MM.1S (cell line): ENCODE measurements around the gene KDM2A.

Source experiments
- DNase-seq: peaks from one replicate; pipeline ENCODE4 v3.0.0-alpha.2; 2015
- H2AFZ ChIP-seq: fragments of 300-600 bp; sonication (generic); 2 replicates; pipeline ENCODE4 v1.6.0; 2016; ENCODE audit warnings: antibody characterized with exemption, low read length
- H3F3A ChIP-seq: fragments of 300-600 bp; sonication (generic); 2 replicates; pipeline ENCODE4 v1.6.1; 2016; ENCODE audit warnings: mild to moderate bottlenecking, antibody characterized with exemption, low read length, moderate library complexity, mixed read lengths; ENCODE audit not compliant: insufficient read depth
- H3K27ac ChIP-seq: fragments of 300-600 bp; sonication (generic); 2 replicates; pipeline ENCODE4 v1.5.1; 2016; ENCODE audit warnings: mild to moderate bottlenecking, low read length
- H3K27me3 ChIP-seq: fragments of 300-600 bp; sonication (generic); replicated peaks from 2 replicates; pipeline ENCODE4 v1.6.0; 2016; ENCODE audit warnings: low read length; ENCODE audit not compliant: insufficient read depth
- H3K36me3 ChIP-seq: fragments of 300-600 bp; sonication (generic); replicated peaks from 2 replicates; pipeline ENCODE4 v1.6.1; 2016; ENCODE audit warnings: mild to moderate bottlenecking, low read length, mixed read lengths; ENCODE audit not compliant: insufficient read depth
- H3K4me1 ChIP-seq: fragments of 300-600 bp; sonication (generic); 2 replicates; pipeline ENCODE4 v1.6.1; 2016; ENCODE audit warnings: low read length, mixed read lengths
- H3K4me2 ChIP-seq: fragments of 300-600 bp; sonication (generic); 2 replicates; pipeline ENCODE4 v1.6.0; 2016; ENCODE audit warnings: low read depth, low read length
- H3K4me3 ChIP-seq: fragments of 300-600 bp; sonication (generic); 2 replicates; pipeline ENCODE4 v1.5.1; 2016; ENCODE audit warnings: low read length, mixed read lengths
- H3K79me2 ChIP-seq: fragments of 300-600 bp; sonication (generic); 2 replicates; pipeline ENCODE4 v1.6.1; 2016; ENCODE audit warnings: mixed run types, low read length, mixed read lengths
- H3K9ac ChIP-seq: fragments of 300-600 bp; sonication (generic); 2 replicates; pipeline ENCODE4 v1.6.1; 2016; ENCODE audit warnings: low read length, mixed read lengths
- H3K9me2 ChIP-seq: fragments of 300-600 bp; sonication (generic); replicated peaks from 2 replicates; pipeline ENCODE4 v1.6.1; 2016; ENCODE audit warnings: mild to moderate bottlenecking, low read length, mixed read lengths; ENCODE audit not compliant: insufficient read depth
- H3K9me3 ChIP-seq: fragments of 300-600 bp; sonication (generic); replicated peaks from 2 replicates; pipeline ENCODE4 v1.6.1; 2016; ENCODE audit warnings: mild to moderate bottlenecking, low read length, mixed read lengths; ENCODE audit not compliant: insufficient read depth
- H4K20me1 ChIP-seq: fragments of 300-600 bp; sonication (generic); 2 replicates; pipeline ENCODE4 v1.6.1; 2016; ENCODE audit warnings: mild to moderate bottlenecking, low read length, moderate library complexity, mixed read lengths; ENCODE audit not compliant: insufficient read depth
- CTCF ChIP-seq: fragments of 300-600 bp; sonication (generic); IDR thresholded peaks from 2 replicates; pipeline ENCODE4 v1.5.1; 2016; ENCODE audit warnings: antibody characterized with exemption, low read length, mixed read lengths
- EZH2 ChIP-seq: fragments of 300-600 bp; sonication (generic); optimal IDR thresholded peaks from 2 replicates; pipeline ENCODE3; 2017; ENCODE audit warnings: low read depth, mild to moderate bottlenecking, antibody characterized with exemption, low read length, mixed read lengths
- EZH2phosphoT487 ChIP-seq: fragments of 300-600 bp; sonication (generic); IDR thresholded peaks from 2 replicates; pipeline ENCODE4 v1.6.1; 2018; ENCODE audit warnings: antibody characterized with exemption, low read length

The KDM2A gene

DNA sequence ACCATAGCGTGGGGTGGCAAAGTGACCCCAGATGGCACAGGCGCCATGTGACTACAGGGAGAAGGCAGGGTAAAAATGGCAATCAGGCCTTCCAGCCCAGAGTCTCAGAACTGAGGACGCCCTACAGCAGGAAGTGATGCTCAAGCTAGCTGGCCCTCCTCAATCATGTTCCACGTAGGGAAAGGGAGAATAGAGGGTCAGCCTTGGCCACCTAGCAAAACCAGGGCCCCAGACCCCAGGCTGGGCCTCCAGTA is 169.1 kb downstream of the KDM2A start:
- peak overlapping the region; percentile 100 for H3K4me2 ChIP-seq
- no peaks in the 10 kb centered on the region for H3K9me2 ChIP-seq
- peaks cover 39% of the 10 kb centered on the region for H3F3A ChIP-seq
- H3K9ac ChIP-seq: peak overlapping the region; percentile 100
- peak overlapping the region; percentile 100 for H3K4me3 ChIP-seq
- no peaks in the 10 kb centered on the region for H3K27me3 ChIP-seq
- H2AFZ ChIP-seq: peak overlapping the region; percentile 12; the same call in 1 of the 2 replicates
- H3K27ac ChIP-seq: peak overlapping the region; percentile 100
- no peaks in the 10 kb centered on the region for H4K20me1 ChIP-seq
- DNase-seq: no peak
- TF ChIP-seq CTCF (no peak), EZH2phosphoT487 (no peak), EZH2 (no peak)
- peaks cover 19% of the 10 kb centered on the region for H3K4me1 ChIP-seq
- H3K36me3 ChIP-seq: peaks cover 13% of the 10 kb centered on the region
- H3K9me3 ChIP-seq: no peaks in the 10 kb centered on the region
- H3K79me2 ChIP-seq: peaks cover 42% of the 10 kb centered on the region

DNA sequence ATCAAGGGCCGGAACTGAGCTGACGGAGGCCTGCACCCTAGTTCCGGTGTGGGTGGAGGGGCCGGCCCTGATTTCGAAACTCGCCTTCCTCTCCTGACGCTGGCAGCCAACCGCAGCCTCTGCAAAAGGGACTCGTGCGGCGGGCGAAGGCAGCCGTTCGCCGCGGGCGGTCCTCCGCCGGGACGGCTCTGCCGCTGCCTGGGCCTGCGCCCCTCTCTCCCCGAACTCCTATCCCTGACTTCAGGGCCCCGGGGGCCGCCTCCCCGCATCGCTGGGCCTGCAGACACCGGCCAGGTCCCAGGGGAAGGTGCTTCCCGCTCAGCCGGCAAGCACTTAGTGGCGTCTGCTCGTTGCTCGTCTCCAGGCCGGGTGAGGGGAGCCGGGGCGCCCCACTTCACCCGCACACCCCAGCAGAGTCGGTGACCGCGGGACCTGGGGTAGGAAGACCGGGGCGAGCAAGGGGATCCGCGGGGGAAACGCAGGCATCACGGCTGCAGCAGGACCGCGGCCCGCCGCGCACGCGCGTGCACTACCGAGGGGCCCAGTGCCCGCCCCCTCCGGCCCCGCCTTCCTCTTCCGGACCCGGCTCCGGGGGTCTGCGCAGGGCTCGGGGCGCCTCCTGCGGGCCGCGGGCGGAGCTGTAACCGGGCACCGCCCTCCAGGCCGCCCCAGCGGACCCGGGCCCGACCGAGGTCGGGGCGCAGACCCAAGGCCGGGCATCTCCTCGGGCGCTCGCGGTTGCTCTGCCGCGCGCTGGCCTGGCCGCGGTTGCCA is 169.6 kb downstream of the KDM2A start:
- TF ChIP-seq EZH2phosphoT487 (no peak), CTCF (peak; percentile 21)
- H3K79me2 ChIP-seq: peaks cover 38% of the 10 kb centered on the region
- H3K9ac ChIP-seq: peak overlapping the region; percentile 100
- no peaks in the 10 kb centered on the region for H4K20me1 ChIP-seq
- peaks cover 37% of the 10 kb centered on the region for H3F3A ChIP-seq
- no peaks in the 10 kb centered on the region for H3K27me3 ChIP-seq
- H3K4me1 ChIP-seq: peaks cover 19% of the 10 kb centered on the region
- H3K27ac ChIP-seq: peak overlapping the region; percentile 100
- no peaks in the 10 kb centered on the region for H3K9me2 ChIP-seq
- peak overlapping the region; percentile 100 for H3K4me3 ChIP-seq
- H3K36me3 ChIP-seq: peaks cover 13% of the 10 kb centered on the region
- peak overlapping the region; percentile 56; the same call in 1 of the 2 replicates for H2AFZ ChIP-seq
- peak; percentile 93 for DNase-seq
- H3K9me3 ChIP-seq: no peaks in the 10 kb centered on the region
- H3K4me2 ChIP-seq: peak overlapping the region; percentile 100

DNA sequence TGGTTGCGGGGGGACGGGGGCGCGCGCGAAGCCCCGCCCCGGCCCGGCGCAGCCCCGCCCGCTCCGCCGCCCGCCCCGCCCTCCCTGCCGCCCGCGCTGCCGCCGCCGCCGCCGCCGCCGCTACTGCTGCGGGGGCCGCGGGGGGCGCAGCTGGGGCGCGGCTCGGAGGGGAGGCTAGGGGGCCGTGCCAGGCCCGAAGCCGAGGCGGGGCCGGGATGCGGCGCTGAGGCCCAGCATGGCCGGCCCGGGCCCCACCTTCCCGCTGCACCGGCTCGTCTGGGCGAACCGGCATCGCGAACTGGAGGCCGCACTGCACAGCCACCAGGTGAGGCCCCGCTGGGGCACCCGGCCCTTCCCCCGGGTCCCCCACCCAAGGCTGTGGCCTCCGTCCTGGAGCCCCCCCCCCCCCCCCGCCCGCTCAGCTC is 170.2 kb downstream of the KDM2A start, which contains the start of gene ANKRD13D:
Gene ANKRD13D (plus strand): TSS at position 78 of the 425 bp plus-strand sequence. CDS start 158 bp downstream, at position 236.
- Histone ChIP-seq H3K4me2 (peak within 1 kb of the TSS; percentile 100), H3K79me2 (peaks cover 38% of the 10 kb centered on the region), H3K9me3 (no peaks in the 10 kb centered on the region), H3K9ac (peak within 1 kb of the TSS; percentile 100), H3K4me1 (peaks cover 19% of the 10 kb centered on the region), H3K27me3 (no peaks in the 10 kb centered on the region), H4K20me1 (no peaks in the 10 kb centered on the region), H3K4me3 (peak within 1 kb of the TSS; percentile 100), H3F3A (peaks cover 34% of the 10 kb centered on the region), H3K27ac (peak within 1 kb of the TSS; percentile 100), H3K9me2 (no peaks in the 10 kb centered on the region), H3K36me3 (peaks cover 13% of the 10 kb centered on the region; the same call in 1 of the 2 replicates), H2AFZ (peak within 1 kb of the TSS; percentile 56; the same call in 1 of the 2 replicates)
- DNase-seq: no peak
- TF ChIP-seq CTCF (no peak), EZH2 (no peak), EZH2phosphoT487 (no peak)
